ENCODE measurements around the gene PLAC1.
A peak's percentile ranks its signal among the peaks of the same experiment; 100 is the strongest.

PLAC1 gene

DNA sequence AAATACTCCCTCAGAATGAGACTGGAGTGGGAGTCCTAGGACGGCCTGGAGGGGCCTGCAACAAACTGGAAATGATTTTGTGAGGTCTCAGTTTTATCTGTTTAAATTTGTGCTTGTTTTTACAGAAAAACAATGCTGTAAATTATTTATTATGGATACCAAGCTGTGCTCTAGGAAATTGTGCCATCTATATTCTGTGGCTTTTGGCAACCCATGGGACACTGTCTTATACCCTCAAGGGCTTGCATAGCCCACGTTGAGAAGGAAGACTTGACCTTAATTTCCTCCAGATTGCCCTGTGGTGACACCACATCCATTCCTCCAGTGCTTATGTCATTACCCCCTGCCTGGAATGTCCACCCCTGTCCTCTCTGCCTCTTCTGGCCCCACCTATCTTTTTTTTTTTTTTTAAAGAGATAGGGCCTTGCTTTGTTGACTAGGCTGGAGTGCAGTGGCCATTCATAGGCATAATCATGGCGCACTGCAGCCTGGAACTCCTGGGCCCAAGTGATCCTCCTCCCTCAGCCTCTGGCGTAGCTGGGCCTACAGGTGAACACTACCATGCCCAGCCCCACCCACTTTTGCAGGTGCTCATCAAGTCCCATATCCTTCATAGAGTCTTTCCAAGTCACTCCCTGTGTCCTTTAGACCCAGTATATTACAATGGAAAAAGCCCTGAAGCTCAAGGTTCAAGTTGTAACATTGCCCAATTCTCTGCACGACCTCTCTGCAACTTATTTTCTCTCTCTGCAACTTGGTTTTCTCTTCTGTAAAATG is 120.9 kb downstream of the PLAC1 start:
- no peak for DNase-seq

DNA sequence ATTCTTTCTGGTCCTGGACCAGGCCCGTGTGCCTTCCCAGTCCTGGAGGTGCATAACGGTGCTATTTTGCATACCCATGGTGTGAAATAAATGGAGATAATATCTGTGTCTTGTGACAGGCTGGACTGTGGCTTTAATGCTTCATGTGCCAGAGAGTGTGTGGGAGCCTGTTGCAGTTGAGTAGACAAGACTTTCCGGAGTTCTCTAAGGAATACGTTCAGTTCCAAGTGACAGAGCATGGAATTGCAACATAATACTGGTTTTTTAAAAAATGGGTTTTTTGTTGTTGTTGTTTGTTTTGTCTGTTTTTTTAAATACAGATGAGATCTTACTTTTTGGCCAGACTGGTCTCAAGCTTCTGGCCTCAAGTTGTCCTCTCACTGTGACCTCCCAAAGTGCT is 124.3 kb downstream of the PLAC1 start:
- no peak for DNase-seq

DNA sequence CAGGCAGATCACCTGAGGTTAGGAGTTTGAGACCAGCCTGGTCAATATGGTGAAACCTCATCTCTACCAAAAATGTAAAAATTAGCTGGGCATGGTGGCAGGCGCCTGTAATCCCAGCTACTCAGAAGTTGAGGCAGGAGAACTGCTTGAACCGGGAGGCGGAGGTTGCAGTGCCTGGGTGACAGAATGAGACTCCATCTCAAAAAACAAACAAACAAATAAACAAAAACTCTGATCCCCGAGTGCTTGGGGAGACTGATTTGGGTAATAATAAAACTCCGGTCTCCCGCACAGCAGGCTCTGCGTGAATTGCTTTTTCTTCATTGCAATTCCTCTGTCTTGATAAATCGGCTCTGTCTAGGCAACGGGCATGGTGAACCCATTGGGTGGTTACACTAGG is 124.9 kb downstream of the PLAC1 start:
- DNase-seq: no peak

DNA sequence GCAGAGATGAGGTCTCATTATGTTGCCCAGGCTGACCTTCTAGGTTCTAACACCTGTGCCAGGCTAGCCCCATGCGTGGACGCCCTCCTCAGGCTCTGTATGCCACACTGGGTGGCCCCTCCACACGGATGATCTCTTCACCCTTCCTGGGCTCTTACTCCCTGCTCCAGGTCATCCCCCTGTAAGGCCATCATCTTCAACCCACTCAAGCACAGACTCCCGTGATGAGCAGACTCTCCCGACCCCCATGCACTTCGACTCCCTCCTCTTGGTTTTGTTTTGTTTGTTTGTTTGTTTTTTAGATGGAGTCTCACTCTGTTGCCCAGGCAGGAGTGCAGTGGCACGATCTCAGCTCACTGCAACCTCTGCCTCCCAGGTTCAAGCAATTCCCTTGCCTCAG is 127.4 kb downstream of the PLAC1 start:
- no peak for DNase-seq

DNA sequence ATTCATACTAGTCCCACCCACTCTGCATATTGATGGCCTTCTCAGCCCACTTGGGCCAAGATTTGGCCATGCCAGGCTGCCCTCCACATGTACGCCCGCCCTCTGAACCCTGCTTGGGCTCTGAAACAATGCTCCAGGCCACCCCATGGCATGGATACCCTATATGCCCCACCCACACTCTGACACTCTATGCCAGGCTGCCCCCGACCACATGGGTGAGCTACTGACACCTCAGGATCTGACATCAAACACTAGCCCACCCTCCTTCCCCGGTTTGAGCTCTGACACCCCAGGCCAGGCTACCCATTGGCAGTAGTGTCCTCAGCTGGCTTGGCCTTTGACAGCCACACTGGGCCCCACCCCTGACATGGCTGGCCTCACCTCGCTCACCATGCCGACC is 128.8 kb downstream of the PLAC1 start:
- DNase-seq: no peak

DNA sequence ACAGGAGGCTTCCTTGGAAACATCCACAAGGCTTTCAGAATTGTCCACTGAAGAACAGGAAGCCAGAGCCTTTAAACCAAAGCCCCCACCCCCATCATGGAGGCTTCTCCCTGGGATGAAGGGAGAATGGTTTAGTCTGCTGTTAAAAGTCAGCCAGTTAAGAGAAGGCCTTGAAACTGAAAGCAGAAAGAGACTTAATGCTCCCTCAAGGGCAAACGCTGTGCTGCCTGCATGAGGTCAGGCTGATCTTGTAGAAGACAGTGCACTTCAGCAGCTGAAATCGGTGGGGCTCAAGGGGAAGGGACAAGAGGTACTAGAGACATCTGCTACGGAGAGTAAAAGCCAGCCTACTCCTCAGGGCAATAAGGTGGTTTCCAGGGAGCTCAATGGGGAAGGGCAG is 129.3 kb downstream of the PLAC1 start:
- no peak for DNase-seq

DNA sequence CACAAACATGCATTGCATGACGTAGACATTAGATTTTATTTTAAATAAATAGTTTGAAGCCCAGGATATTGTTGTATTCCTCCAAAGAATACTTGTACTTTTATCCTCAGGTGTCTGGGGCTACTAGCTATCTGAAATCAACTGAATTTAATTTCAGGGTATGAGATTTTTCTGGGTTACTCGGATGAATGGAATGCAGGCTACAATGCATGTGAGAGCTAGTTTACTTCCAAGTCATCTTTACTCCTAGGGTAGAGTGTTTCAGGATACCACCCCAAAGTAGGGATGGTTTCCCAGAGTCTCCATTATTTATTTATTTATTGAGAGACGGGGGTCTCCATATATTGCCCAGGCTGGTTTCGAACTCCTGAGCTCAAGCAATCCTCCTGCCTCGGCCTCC is 131.9 kb downstream of the PLAC1 start:
- DNase-seq: no peak

DNA sequence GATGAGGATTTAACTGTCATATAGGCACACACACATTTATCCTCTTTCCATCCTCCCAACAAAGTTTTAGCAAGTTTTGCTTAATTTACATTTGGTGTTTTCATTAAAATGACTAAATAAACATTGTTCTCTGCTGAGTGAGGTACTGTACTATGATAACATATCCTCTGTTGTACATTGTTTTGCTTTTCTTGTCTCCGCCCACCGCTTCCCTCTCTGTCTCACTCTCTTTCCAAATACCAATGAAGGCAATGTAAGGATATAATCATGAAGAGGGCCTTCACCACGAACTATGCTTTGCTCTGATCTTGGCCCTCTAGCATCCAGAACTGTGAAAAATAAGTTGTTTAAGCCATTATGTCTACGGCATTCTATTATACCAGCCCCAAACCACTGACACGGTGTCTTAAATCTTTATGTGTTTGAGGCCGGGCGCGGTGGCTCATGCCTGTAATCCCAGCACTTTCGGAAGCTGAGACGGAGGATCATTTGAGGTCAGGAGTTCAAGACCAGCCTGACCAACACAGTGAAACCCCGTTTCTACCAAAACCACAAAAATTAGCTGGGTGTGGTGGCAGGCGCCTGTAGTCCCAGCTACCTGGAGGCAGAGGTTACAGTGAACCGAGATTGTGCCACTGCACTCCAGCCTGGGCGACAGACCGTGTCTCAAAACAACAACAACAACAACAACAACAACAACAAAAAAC is 133.0 kb downstream of the PLAC1 start:
- DNase-seq: no peak

DNA sequence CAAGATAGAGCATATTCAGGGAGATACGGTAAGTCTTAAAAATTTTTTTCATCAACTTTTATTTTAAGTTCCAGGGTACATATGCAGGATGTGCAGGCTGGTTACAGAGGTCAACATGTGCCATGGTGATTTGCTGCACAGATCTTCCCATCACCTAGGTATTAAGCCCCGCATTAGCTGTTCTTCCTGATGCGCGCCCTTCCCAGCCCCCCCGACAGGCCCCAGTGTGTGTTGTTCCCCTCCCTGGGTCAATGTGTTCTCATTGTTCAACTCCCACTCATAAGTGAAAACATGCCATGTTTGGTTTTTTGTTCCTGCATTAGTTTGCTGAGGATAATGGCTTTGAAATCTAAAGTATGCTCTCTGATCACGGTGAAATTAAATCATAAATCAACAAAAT is 134.1 kb downstream of the PLAC1 start:
- DNase-seq: no peak

DNA sequence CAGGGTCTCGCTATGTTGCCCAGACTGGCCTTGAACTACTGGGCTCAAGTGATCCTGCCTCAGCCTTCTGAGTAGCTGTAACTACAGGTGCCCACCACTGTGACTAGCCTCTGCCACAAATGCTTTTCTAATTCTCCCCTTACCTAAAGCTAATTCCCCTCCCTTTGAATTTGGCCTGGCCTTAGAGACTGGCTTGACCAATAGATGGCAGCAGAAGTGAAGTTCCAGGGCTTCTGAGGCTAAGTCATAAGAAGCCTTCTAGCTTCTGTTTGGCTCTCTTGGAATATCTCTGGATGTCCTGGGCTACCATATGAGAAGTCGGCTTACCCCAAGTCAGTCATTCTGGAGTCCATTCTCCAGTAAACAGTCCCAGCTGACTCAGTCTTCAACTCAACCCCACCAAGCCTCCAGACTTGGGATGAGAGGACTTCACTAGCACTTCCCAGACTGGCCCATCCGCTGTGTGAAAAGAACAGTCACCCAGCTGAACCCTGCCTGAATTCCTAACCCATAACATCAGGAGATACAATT is 137.3 kb downstream of the PLAC1 start:
- peak; percentile 29 to 41 for DNase-seq

Measured in SHP77 (cell line).